SU-DHL-6 (cell line): ENCODE data around the gene SMOC2.

Source experiments
- H2AFZ ChIP-seq: fragments of 200-600 bp; sonication (generic); 2 replicates; pipeline ENCODE4 v1.6.1; 2014; ENCODE audit warnings: low read depth, mild to moderate bottlenecking, moderate library complexity, mixed read lengths, antibody characterized with exemption, low read length; ENCODE audit not compliant: severe bottlenecking
- H3F3A ChIP-seq: fragments of 200-600 bp; shearing (Covaris generic); 2 replicates; pipeline ENCODE4 v1.6.0; 2016; ENCODE audit warnings: antibody characterized with exemption, mild to moderate bottlenecking; ENCODE audit not compliant: insufficient read depth
- H3K27ac ChIP-seq: fragments of 200-600 bp; sonication (generic); 2 replicates; pipeline ENCODE4 v1.5.1; 2016; ENCODE audit warnings: low read depth, mild to moderate bottlenecking, low read length, moderate library complexity, mixed read lengths
- H3K27me3 ChIP-seq: fragments of 200-600 bp; sonication (generic), shearing (Covaris generic); 2 replicates; pipeline ENCODE4 v1.6.0; 2014; ENCODE audit warnings: mild to moderate bottlenecking, low read length
- H3K36me3 ChIP-seq: fragments of 200-600 bp; sonication (generic); 2 replicates; pipeline ENCODE4 v1.6.1; 2014; ENCODE audit warnings: mild to moderate bottlenecking, low read length, mixed read lengths
- H3K4me2 ChIP-seq: fragments of 300-600, 200-600 bp; shearing (Covaris generic), sonication (generic); 2 replicates; pipeline ENCODE4 v1.6.0; 2014; ENCODE audit warnings: low read length, low read depth, mild to moderate bottlenecking; ENCODE audit not compliant: poor library complexity, severe bottlenecking
- H3K4me3 ChIP-seq: fragments of 200-600 bp; sonication (generic); 2 replicates; pipeline ENCODE4 v1.5.1; 2014; ENCODE audit warnings: antibody characterized with exemption, low read length, mild to moderate bottlenecking, mixed read lengths; ENCODE audit not compliant: insufficient read depth, poor library complexity, severe bottlenecking
- H3K79me2 ChIP-seq: fragments of 200-600 bp; sonication (generic); 2 replicates; pipeline ENCODE4 v1.6.1; 2014; ENCODE audit warnings: mild to moderate bottlenecking, low read length, moderate library complexity; ENCODE audit not compliant: insufficient read depth
- H3K9ac ChIP-seq: fragments of 200-600 bp; sonication (generic); 2 replicates; pipeline ENCODE4 v1.7.0; 2014; ENCODE audit warnings: mild to moderate bottlenecking, low read length
- H3K9me2 ChIP-seq: fragments of 200-600 bp; sonication (generic); replicated peaks from 2 replicates; pipeline ENCODE4 v1.6.1; 2014; ENCODE audit warnings: low read length; ENCODE audit not compliant: insufficient read depth
- H3K9me3 ChIP-seq: fragments of 200-600 bp; sonication (generic); 2 replicates; pipeline ENCODE4 v1.6.1; 2014; ENCODE audit warnings: low read length, mixed read lengths; ENCODE audit not compliant: insufficient read depth
- H4K20me1 ChIP-seq: fragments of 200-600 bp; sonication (generic); 2 replicates; pipeline ENCODE4 v1.6.1; 2014; ENCODE audit warnings: low read depth, mild to moderate bottlenecking, antibody characterized with exemption, low read length, moderate library complexity, mixed read lengths
- CTCF ChIP-seq: fragments of 200-600 bp; sonication (generic); IDR thresholded peaks from one replicate; pipeline ENCODE4 v1.5.1; 2017; ENCODE audit warnings: antibody characterized with exemption, mild to moderate bottlenecking, low read length, moderate library complexity; ENCODE audit not compliant: insufficient read depth, poor library complexity, severe bottlenecking
- EZH2phosphoT487 ChIP-seq: fragments of 200-600 bp; sonication (generic), shearing (Covaris generic); conservative IDR thresholded peaks from 2 replicates; pipeline ENCODE4 v1.6.1; 2018; ENCODE audit warnings: mild to moderate bottlenecking, antibody characterized with exemption, low read length, moderate library complexity, mixed read lengths

SMOC2 gene

DNA sequence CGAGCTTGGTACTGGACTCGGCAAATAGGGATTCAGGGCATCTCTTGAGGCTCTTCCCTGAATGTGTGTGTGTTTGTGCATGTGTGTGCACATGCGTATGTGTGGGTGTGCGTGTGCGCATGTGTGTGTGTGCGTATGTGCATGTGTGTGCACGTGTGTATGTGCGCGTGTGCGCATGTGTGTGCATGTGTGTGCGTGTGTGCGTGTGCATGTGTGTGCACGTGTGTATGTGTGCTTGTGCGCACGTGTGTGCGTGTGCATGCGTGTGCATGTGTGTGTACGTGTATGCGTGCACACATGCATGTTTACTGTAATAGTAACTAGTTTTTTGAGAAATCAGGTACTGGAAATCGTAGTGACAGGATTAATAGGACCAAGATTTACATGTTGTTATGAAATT lies 117.7 kb downstream of the SMOC2 start:
- Histone ChIP-seq H3K36me3 (no peaks in the 10 kb centered on the region), H3K4me3 (no peak overlapping the region), H3K9me3 (no peaks in the 10 kb centered on the region), H2AFZ (no peak overlapping the region), H3K27me3 (no peaks in the 10 kb centered on the region), H3F3A (no peaks in the 10 kb centered on the region), H3K79me2 (no peaks in the 10 kb centered on the region), H3K9ac (no peak overlapping the region), H3K4me2 (no peak overlapping the region), H4K20me1 (no peaks in the 10 kb centered on the region), H3K9me2 (no peaks in the 10 kb centered on the region), H3K27ac (no peak overlapping the region)
- TF ChIP-seq CTCF, result no peak
- TF ChIP-seq EZH2phosphoT487, result no peak

- Histone ChIP-seq H3K9ac (no peak overlapping the region), H3K27ac (no peak overlapping the region), H3K9me3 (no peaks in the 10 kb centered on the region), H3K27me3 (no peaks in the 10 kb centered on the region), H2AFZ (no peak overlapping the region), H3K9me2 (no peaks in the 10 kb centered on the region), H3K4me3 (no peak overlapping the region), H3F3A (no peaks in the 10 kb centered on the region), H4K20me1 (no peaks in the 10 kb centered on the region), H3K79me2 (no peaks in the 10 kb centered on the region), H3K4me2 (no peak overlapping the region), H3K36me3 (no peaks in the 10 kb centered on the region)
- TF ChIP-seq EZH2phosphoT487 (no peak), CTCF (no peak)
Observed at GRCh38 chr6:168559574-168560098, 118.7 kb downstream of the SMOC2 start.

DNA sequence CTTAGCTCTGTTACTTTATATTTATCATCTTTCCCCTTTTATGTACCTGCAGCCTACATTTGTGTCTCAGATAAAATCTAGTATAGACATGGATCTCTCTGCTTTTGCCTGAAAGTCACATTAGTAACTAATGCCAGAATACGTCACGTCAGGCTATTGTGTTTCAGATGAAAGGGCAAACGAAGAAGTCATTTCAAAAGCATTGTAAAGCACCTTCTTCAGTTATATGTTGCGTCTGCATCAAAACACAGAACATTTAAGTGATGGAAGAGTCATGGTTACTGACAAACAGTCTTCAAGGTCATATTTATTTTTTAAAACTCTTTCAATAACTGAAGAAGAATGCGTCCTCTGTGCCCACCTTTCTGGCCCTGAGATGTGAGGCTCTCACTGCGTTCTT lies 119.1 kb downstream of the SMOC2 start:
- Histone ChIP-seq H3K79me2 (no peaks in the 10 kb centered on the region), H3K9ac (no peak overlapping the region), H3K9me3 (no peaks in the 10 kb centered on the region), H3K9me2 (no peaks in the 10 kb centered on the region), H3K36me3 (no peaks in the 10 kb centered on the region), H2AFZ (no peak overlapping the region), H3K27ac (no peak overlapping the region), H3K4me2 (no peak overlapping the region), H3K4me3 (no peak overlapping the region), H3K27me3 (no peaks in the 10 kb centered on the region), H3F3A (no peaks in the 10 kb centered on the region), H4K20me1 (no peaks in the 10 kb centered on the region)
- no peak for TF ChIP-seq CTCF
- TF ChIP-seq EZH2phosphoT487, result no peak
